Measurements from ENCODE around the gene ASTN2. TPM values are rescaled to one million over a fixed set of nuclear protein-coding genes. Genes with fewer than 3 reads are reported as not detected.

ASTN2 gene
- total RNA-seq, 1 donor from 2014 or later: 12.2 TPM

- H3K36me3 ChIP-seq (ENCODE audit: control insufficient read depth, insufficient read depth, low read length): no peaks in the 10 kb centered on the region
- H3K27me3 ChIP-seq (ENCODE audit: control insufficient read depth, insufficient read depth, low read length): no peaks in the 10 kb centered on the region
- no peak for TF ChIP-seq CTCF (IDR thresholded peaks at IDR 0.05; ENCODE audit: insufficient read depth, low read length, poor library complexity, severe bottlenecking)
- no peak overlapping the region for H3K4me3 ChIP-seq (ENCODE audit: low read depth, low read length)
- DNase-seq (ENCODE audit: low read depth): no peak
Observed at GRCh38 chr9:117268847-117269446, 145.9 kb downstream of the ASTN2 start.

- no peaks in the 10 kb centered on the region for H3K27me3 ChIP-seq (ENCODE audit: control insufficient read depth, insufficient read depth, low read length)
- TF ChIP-seq CTCF (IDR thresholded peaks at IDR 0.05; ENCODE audit: insufficient read depth, low read length, poor library complexity, severe bottlenecking): no peak
- no peaks in the 10 kb centered on the region for H3K36me3 ChIP-seq (ENCODE audit: control insufficient read depth, insufficient read depth, low read length)
- H3K4me3 ChIP-seq (ENCODE audit: low read depth, low read length): no peak overlapping the region
- no peak for DNase-seq (ENCODE audit: low read depth)
Observed at GRCh38 chr9:117266855-117267497, 147.9 kb downstream of the ASTN2 start.

- Histone ChIP-seq H3K27me3 (ENCODE audit: control insufficient read depth, insufficient read depth, low read length) (no peaks in the 10 kb centered on the region), H3K36me3 (ENCODE audit: control insufficient read depth, insufficient read depth, low read length) (no peaks in the 10 kb centered on the region), H3K4me3 (ENCODE audit: low read depth, low read length) (no peak overlapping the region)
- no peak for DNase-seq (ENCODE audit: low read depth)
- no peak for TF ChIP-seq CTCF (IDR thresholded peaks at IDR 0.05; ENCODE audit: insufficient read depth, low read length, poor library complexity, severe bottlenecking)
Observed at GRCh38 chr9:117265253-117265652, 149.6 kb downstream of the ASTN2 start.

- no peak for TF ChIP-seq CTCF (IDR thresholded peaks at IDR 0.05; ENCODE audit: insufficient read depth, low read length, poor library complexity, severe bottlenecking)
- Histone ChIP-seq H3K27me3 (ENCODE audit: control insufficient read depth, insufficient read depth, low read length) (no peaks in the 10 kb centered on the region), H3K36me3 (ENCODE audit: control insufficient read depth, insufficient read depth, low read length) (no peaks in the 10 kb centered on the region), H3K4me3 (ENCODE audit: low read depth, low read length) (no peak overlapping the region)
- DNase-seq (ENCODE audit: low read depth): no peak
Observed at GRCh38 chr9:117258184-117258866, 156.5 kb downstream of the ASTN2 start.

GRCh38 chr9:117253261-117253660 lies 161.6 kb downstream of the ASTN2 start:
- Histone ChIP-seq H3K36me3 (ENCODE audit: control insufficient read depth, insufficient read depth, low read length) (no peaks in the 10 kb centered on the region), H3K4me3 (ENCODE audit: low read depth, low read length) (no peak overlapping the region), H3K27me3 (ENCODE audit: control insufficient read depth, insufficient read depth, low read length) (no peaks in the 10 kb centered on the region)
- no peak for DNase-seq (ENCODE audit: low read depth)
- TF ChIP-seq CTCF (IDR thresholded peaks at IDR 0.05; ENCODE audit: insufficient read depth, low read length, poor library complexity, severe bottlenecking): no peak
